C4-2B (cell line): ENCODE data around the gene DNM3.

Experiments used
- H3K27ac ChIP-seq: fragments of 450-650 bp; 2 replicates; pipeline ENCODE4 v1.5.1; 2017
- CTCF ChIP-seq: fragments of 450-650 bp; conservative IDR thresholded peaks from 2 replicates; pipeline ENCODE4 v1.5.1; 2017; ENCODE audit warnings: mild to moderate bottlenecking
- ZFX ChIP-seq: fragments of 450-650 bp; IDR thresholded peaks from 2 replicates; pipeline ENCODE4 v1.6.1; 2017

Gene DNM3

GRCh38 chr1:172308577-172308976, 467.3 kb downstream of the DNM3 start:
- no peak overlapping the region for H3K27ac ChIP-seq
- TF ChIP-seq CTCF (no peak), ZFX (no peak)

- TF ChIP-seq CTCF (no peak), ZFX (no peak)
- no peak overlapping the region for H3K27ac ChIP-seq
These were observed 479.4 kb downstream of the DNM3 start for GRCh38 chr1:172320733-172321132.

GRCh38 chr1:172321451-172321850, 480.2 kb downstream of the DNM3 start:
- H3K27ac ChIP-seq, result no peak overlapping the region
- no peak for TF ChIP-seq ZFX
- TF ChIP-seq CTCF, result no peak

- TF ChIP-seq CTCF, result no peak
- no peak for TF ChIP-seq ZFX
- H3K27ac ChIP-seq, result no peak overlapping the region
These were observed 481.1 kb downstream of the DNM3 start for GRCh38 chr1:172322219-172323061.

GRCh38 chr1:172323686-172324085, 482.4 kb downstream of the DNM3 start:
- H3K27ac ChIP-seq, result no peak overlapping the region
- no peak for TF ChIP-seq CTCF
- TF ChIP-seq ZFX, result no peak

- TF ChIP-seq ZFX (no peak), CTCF (no peak)
These were observed 482.8 kb downstream of the DNM3 start for GRCh38 chr1:172324086-172324485.

GRCh38 chr1:172324761-172325160, 483.5 kb downstream of the DNM3 start:
- no peak for TF ChIP-seq CTCF
- TF ChIP-seq ZFX, result no peak
- H3K27ac ChIP-seq, result no peak overlapping the region

More at GRCh38 chr1:172324086-172324485, 482.8 kb downstream of the DNM3 start:
- H3K27ac ChIP-seq, result no peak overlapping the region
